GM12872 (cell line): Measurements from ENCODE around the gene SLC37A2.

Experiments
- TF ChIP-seq, protein P1 (sequence below): IDR thresholded peaks from 3 replicates; pipeline ENCODE4 v1.5.1; 2011; ENCODE audit warnings: low read depth, mild to moderate bottlenecking, low read length, moderate library complexity; ENCODE audit not compliant: insufficient read depth

Gene SLC37A2

DNA sequence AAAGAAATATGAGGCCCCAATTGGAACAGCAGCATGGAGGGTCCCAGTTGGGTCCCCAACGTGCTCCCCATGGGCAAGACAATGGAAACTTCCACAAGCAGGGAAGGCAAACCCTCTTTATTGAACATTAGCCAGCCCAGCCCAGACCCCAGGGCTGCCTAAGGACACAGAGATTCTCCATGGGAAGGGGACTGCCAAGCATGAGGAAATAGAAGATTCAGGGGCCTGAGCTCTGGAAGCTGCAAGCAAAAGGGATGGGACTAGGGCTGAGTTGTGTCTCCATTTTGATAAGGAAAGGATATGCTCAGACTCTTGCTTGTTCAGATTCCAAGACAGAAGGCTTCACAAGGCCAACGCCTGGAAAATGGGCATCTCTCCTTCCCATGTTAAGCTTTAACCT is 25.0 kb downstream of the SLC37A2 start:
- TF ChIP-seq, protein P1, sequence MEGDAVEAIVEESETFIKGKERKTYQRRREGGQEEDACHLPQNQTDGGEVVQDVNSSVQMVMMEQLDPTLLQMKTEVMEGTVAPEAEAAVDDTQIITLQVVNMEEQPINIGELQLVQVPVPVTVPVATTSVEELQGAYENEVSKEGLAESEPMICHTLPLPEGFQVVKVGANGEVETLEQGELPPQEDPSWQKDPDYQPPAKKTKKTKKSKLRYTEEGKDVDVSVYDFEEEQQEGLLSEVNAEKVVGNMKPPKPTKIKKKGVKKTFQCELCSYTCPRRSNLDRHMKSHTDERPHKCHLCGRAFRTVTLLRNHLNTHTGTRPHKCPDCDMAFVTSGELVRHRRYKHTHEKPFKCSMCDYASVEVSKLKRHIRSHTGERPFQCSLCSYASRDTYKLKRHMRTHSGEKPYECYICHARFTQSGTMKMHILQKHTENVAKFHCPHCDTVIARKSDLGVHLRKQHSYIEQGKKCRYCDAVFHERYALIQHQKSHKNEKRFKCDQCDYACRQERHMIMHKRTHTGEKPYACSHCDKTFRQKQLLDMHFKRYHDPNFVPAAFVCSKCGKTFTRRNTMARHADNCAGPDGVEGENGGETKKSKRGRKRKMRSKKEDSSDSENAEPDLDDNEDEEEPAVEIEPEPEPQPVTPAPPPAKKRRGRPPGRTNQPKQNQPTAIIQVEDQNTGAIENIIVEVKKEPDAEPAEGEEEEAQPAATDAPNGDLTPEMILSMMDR: no peak

DNA sequence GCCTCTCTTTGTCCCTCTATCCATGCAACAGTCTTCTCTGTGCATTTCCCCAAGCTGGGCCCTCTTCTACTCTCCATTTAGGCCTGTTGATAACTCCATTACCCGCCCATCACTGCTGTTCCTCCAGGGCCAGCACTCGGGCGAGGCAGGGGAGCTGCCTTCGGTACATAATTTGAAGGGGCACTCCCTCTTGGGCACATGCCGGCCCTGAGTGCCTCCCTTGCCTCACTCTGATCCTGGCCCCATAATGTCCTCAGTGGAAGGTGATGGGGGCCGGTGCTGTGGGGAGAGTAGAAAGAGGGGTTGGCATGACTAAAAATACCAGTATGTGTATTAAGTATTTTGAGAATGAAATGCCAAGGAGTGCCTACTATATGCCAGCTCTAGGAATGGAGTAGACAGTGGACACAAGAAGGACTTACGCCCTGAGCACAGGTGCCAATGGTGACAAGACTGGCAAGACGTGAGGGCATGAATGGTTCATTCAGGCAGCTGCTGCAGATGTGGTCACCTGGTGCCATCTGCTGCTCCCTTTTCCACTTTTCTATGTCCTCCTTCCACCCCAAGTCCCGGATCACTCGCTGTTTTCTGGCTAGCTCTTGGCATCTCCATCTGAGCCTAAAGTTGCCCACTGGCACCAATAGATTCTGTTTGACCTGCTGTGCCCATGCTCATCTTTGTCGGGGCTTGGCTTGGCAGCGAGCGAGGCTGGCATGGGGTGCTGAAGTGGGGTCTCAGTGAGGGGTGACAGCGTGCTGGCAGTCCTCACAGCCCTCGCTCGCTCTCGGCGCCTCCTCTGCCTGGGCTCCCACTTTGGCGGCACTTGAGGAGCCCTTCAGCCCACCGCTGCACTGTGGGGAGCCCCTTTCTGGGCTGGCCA is 25.7 kb downstream of the SLC37A2 start:
- TF ChIP-seq, protein P1: no peak

DNA sequence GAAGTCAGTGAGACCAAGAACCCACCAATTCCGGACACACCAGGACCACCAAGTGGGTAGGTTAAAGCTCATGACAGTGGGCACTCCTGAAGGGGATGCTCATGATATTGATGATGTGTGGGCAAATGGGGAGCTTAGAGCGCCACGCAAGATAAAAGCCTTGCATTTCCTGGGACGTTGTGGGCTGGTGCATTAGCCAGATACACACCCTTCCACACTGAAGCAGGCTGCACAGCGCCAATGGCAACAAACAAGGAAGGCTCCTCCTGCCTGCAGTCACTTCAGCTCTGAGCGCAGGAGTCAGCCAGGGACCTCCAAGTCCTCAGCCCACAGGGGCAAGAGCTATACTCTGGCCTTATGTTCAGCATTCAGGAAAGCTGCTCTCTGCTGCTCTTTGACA is 27.7 kb downstream of the SLC37A2 start:
- TF ChIP-seq, protein P1: no peak

DNA sequence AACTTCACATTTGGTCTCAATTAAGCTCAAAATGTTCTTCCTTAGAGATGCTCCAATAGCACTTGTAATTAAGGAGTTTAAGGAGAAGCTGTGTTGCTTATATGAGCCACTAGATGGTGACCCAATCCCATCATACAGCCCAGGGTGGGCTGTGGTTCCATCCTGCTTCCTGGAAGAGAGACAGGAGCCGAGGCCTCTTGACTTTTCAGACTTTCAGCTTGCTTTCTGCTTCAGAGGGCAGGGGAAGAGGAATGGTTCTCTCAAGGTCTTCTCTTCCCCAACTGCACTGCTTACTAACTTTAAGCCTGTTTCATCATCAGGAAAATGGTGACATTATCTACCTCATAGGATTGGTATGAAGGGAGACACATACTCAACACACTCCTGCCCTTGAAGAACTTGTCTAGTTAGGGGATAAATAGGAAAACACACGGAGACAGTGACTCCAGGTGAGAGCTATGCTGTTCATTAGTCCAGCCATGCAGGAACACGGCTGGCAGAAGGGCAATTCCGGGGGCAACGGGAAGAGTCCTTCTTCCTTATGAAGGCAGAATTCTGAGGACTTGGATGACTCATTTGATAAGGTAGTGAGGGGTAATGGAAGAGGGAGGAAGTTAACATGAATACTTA is 28.3 kb downstream of the SLC37A2 start:
- TF ChIP-seq, protein P1: peak; percentile 61

DNA sequence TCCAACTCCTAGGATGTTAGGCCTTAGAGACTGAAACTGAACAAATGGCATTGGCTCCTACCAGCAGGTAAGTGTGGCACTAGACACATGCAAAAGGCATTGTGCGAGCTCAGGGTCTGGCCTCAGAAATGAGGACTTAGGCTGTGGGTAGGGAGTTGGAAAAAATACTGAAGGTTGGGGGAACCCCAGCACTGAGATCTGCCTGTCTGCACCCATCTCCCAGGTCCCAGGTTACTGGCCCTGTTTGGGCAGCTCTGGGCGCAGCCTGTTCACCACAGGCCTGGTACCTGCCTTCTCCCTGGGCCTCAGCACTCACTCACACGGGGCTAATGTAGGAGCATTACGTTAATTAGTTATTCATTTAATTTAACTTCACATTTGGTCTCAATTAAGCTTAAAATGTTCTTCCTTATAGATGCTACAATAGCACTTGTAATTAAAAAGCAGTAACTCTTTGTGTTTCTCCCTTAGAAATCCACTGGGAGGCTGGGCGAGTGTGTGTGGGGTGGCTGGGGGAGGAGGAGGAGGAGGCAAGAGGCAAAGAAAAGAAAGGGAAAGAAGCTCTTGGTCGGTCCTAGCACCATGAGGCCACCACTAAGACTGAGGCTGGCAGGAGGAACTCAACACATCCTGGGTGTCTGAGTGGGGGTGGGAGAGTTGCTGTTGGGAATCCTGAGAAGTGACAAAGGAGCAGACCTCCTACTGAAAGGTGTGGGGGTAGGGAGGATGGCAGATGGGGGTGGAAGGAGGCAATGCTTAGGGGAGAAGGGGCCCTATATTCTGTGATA is 29.0 kb downstream of the SLC37A2 start:
- TF ChIP-seq, protein P1: no peak

DNA sequence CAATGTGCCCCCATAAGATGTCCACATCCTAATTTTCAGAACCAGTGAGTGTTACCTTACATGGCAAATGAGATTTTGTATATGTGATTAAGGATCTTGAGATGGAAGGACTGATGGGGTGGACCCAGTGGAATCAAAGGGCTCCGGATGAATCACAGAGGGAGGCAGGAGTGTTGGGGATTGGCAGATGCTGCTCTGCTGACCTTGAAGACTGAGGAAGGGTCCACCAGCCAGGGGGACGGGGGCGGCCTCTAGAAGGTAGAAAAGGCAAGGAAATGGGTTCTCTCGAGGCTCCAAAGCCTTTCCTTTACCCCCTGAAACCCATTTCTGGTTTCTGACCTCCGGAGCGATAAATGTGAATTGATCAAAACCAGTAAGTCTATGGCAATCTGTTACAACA is 29.6 kb downstream of the SLC37A2 start:
- TF ChIP-seq, protein P1: no peak

DNA sequence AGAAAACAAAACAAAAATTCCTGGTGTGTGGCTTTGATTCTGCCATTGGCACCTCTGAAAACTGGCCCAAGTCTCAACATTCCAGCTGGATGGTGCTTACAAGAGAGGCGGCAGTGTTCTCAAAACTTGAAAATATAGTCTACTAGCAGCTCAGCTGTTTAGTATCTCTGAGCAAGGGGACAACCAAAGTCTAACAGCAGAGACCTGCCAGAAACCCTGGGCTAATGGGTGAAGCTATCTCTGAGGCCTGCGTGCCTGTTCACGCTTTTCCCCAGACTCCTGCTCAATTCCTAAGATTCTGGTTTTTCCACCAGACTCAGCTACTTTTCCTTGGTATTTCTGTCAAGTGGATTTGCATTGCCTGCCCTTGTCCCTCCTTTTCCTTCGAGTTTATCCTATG is 30.4 kb downstream of the SLC37A2 start:
- TF ChIP-seq, protein P1: no peak
